Activated effector memory CD4-positive, alpha-beta T cell treated with anti-CD3 and anti-CD28 coated beads, Interleukin-2, amount 50 U/mL, for 16 hours (primary cell): ENCODE results near the gene KCNJ8.
"Not testable (repeated sequence)": the region's sequence is repeated elsewhere in the genome, so short reads cannot be mapped to it uniquely, and the experiment has no call there.

Source experiments
- DNase-seq: peaks from one replicate; pipeline ENCODE4 v3.0.0-alpha.2; 2020

KCNJ8 gene

DNA sequence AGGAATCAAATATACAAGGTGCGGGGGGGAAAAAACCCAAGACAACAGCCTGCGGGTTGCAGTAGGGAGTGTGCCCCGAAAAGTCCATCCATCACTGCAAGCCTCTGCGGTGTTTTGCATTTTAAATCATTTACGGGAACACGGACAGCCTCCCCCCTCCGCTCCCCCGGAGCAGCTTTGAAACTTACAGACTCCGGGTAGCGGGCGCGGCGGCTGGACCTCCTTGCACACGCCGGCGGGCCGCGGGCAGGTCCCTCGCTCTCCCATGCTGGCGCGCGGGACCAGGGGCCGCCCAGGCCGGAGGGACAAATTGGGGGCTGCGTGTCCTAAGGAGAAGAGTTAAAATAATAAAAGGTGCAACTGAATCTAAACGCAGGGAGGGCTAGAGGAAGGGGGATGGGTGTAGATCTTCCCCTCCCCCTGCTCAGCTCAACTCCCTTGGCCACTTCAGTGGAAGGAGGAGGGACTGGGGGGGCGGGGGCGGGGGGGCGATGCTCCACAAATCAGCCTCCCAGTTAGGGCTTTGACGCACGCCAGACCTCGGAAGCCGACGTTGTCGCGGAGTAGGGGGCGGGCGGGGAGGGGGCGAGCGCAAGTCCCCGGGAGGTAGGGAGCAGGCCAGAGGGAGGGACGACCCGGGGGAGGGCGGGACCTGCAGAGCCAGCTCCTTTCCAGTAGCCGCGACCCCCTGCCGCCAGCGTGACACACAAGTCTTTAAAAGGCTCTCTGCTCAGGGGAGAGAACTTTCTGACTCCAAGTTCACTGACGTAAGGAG is at the start of gene KCNJ8:
Gene KCNJ8 (minus strand): TSS at position 349 of the 775 bp plus-strand sequence. CDS start 1,090 bp downstream, outside the sequence.
- no peak for DNase-seq

DNA sequence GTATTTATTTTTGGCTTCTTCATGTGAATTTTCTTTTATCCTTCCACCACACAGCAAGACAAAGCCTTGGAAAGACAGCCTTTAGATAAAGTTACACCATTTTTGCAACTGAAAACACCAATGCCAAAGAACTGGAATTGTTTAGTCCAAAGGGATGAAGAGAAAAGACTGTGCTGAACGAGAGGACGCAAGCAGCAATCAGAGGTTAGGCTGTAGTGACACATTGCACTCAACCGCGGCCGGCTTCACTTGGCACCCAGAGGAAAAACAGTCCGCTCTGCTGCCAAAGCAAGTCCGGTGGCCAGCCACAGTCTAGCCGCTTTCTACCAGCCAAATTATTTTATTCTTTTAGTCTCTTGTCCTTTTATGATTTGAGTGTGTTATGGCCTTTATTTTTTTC is 49.1 kb upstream of the KCNJ8 start:
- DNase-seq = no peak

DNA sequence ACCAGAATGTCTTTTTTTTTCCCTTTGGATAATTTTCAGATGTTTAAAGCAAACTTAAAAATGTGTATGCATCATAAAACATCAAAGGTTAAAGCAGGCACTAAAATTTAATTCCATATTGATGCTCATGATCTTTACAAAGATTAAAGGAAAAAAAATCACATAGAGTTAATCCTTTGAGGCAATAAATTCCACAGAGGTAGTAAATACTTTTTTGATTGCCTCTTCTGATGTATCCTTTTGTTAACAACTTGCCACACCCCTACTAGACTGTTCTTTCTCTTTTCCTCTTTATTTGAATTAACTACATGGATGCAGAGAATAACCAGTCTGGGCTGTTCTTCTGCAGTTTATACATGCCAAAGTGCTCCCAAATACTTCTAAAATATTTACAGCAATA is 45.2 kb upstream of the KCNJ8 start:
- DNase-seq = no peak

DNA sequence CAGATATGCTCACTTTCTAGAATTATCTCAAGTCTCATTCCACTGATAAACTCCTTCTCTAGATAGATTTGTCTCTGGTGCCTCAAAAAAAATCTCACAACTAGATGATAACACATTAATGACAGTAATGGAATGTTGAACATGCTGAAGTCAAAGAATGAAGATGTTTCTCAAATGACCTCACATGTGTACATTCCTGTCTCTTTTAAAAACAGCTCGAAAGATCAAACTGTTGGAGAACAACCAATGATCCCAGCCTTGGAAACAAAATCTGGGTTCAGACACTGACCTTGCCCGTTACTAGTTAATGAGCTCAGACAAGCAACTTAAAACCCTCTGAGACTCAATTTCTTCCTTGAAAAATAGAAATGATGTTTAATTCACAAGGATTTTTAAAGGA is 44.7 kb upstream of the KCNJ8 start:
- no peak for DNase-seq

DNA sequence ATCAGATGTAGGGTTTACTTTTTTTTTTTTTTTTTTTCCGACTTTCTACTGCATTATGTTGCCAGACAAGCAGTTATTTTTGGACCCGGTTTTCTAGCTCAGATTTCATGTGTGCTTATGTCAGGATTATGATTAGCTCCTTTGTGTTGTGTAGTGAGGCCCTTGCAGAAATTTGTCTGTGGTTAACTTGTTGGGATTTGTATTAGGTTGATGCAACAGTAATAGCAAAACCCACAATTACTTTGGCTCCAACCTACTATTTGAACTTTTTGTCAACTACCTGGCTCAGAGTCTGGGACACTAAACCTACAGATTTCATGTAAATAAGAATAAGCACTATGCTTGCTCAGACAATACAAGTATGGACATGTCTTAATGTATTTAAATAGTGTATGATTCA is 44.1 kb upstream of the KCNJ8 start:
- DNase-seq = no peak

DNA sequence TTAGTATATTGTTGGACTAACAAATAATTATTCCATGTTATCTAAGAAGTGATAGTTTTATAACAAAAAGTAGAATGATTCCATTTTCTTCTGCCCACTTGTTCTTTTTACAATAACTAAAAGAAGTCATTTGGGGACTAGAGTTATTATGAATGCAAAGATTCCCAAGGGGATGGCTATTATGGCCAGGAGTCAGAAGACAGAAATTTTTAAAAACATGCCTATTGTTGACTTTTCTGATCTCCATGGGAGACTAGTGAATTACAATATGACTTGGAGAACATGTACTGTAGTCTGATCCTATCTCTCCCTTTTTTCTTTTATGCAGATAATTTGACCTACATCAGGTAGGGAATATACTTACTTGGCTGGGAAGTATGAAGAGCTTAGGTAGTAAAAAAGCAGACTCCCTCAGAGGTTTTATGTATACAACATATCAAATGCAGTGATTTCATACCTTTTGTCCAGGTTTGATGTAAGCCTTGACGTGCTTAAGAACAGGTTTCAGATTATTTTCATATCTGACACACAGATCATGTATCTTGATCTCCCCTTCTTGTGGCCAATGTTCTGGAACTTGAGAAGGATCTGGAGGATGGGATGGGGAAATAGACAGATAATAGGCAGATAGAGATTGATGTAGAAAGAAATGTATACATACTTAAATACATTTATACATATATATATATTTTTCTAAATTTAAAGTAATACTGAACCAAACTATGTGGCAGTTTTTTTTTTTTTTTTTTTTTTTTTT is 41.0 kb upstream of the KCNJ8 start:
- DNase-seq = no peak

DNA sequence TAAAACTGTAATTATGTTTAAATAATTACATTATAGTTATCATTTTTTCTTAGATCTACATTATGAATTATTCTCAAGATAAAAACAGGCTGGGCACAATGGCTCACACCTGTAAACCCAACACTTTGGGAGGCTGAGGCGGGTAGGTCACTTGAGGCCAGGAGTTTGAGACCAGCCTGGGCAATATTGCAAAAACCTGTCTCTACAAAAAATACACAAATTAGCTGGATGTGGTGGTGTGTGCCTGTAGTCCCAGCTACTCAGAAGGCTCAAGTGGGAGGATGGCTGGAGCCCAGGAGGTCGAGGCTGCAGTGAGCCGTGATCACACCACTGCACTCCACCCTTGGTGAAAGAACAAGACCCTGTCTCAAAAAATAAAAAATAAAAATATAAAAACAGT is 40.3 kb upstream of the KCNJ8 start:
- no peak for DNase-seq

DNA sequence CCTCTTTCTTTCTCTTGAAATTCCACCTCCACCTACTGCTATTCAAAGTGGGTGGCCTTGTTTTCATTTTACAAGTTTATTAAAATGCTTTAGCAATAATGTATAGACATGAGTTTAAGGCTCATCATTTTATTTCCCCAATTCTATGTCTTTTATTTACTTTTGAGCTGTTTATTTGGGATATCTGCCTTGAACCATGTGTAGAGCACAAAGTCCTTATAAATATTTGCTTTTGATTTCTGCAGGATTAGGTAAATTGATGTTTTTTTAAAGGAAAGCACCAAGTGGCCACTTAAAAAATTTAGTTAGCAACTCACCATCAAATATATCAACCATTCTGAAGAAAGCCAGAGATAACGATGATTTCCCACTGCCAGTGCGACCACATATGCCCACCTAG is 39.8 kb upstream of the KCNJ8 start:
- no peak for DNase-seq

- no peak for DNase-seq
Observed at GRCh38 chr12:21813751-21814150, 39.2 kb upstream of the KCNJ8 start.

GRCh38 chr12:21813125-21813524 is 38.6 kb upstream of the KCNJ8 start:
- DNase-seq = no peak

GRCh38 chr12:21812340-21812739 is 37.8 kb upstream of the KCNJ8 start:
- DNase-seq = not testable (repeated sequence)

DNA sequence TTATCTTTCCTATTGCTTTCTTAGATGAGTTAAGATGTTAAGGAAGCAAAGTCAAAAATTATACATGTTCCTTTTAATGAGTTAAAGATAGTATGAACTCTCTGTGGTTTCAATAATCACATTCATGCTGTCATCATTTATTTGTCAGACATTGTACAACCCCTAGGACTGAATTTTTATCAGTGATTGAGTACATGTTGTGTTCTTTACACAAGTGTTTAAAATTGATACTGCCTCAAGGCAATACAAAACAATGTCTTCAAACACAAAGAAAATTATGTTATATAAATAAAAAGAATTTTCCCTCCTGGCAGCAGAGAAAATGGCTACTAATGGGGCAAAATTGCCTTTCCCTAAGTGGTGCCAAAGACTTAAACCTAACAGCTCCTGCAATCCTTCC is 34.6 kb upstream of the KCNJ8 start:
- DNase-seq = no peak

- DNase-seq = no peak
Observed at GRCh38 chr12:21806255-21806654, 31.7 kb upstream of the KCNJ8 start.

DNA sequence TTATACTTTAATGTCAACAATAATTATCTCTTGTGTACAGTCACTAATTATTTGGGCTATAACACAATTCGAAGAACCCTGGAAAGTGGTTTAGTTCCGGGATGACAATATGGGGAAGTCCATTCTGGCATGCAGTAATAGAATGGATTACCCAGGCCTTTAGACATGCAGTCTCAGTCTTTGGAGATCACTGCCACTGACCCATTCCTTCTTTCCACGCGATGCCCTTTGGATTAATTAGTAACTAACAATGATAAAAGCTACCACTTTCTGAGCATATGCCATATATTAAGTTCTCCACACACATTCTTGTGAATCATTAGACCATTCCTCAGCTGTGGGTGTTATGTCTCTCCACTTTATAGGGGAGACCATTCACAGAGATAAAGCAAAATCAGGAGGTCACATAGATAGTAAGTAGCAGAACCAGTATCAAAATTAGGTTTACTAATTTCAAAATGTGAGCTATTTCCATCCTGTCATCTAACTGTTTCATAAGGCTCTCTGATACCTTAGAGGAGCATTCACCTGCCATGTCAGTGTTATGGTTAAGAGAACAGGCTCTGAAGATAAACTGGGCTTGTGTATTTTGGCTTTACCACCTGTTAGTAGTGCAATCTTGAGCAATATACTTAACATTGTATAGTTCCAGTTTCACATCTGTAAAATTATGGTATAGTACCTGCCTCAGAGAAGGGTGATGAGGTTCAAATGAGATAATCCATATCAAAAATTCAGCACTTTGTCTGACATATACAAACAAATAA is 27.2 kb upstream of the KCNJ8 start:
- no peak for DNase-seq

DNA sequence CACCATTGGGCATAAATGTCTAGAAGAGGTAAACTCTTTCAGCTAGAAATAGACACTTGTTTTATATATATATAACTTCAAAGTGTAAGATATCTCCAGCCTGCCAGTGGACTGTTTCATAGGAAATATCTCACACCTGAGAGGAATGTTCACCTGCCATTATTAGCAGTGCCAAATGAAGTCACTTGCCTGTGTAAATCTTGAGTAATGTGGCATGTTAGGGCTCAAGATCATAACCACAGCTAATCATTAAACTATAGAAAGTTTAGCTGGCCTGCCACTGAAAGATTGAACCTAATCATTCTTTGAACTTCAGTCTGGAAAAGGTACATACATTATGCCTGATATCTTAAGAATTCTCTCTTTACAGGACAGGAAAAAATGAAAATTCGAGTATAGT is 25.5 kb upstream of the KCNJ8 start:
- DNase-seq = no peak

GRCh38 chr12:21797539-21797938 is 23.0 kb upstream of the KCNJ8 start:
- no peak for DNase-seq

- DNase-seq = no peak
Observed at GRCh38 chr12:21795648-21796328, 21.3 kb upstream of the KCNJ8 start.

DNA sequence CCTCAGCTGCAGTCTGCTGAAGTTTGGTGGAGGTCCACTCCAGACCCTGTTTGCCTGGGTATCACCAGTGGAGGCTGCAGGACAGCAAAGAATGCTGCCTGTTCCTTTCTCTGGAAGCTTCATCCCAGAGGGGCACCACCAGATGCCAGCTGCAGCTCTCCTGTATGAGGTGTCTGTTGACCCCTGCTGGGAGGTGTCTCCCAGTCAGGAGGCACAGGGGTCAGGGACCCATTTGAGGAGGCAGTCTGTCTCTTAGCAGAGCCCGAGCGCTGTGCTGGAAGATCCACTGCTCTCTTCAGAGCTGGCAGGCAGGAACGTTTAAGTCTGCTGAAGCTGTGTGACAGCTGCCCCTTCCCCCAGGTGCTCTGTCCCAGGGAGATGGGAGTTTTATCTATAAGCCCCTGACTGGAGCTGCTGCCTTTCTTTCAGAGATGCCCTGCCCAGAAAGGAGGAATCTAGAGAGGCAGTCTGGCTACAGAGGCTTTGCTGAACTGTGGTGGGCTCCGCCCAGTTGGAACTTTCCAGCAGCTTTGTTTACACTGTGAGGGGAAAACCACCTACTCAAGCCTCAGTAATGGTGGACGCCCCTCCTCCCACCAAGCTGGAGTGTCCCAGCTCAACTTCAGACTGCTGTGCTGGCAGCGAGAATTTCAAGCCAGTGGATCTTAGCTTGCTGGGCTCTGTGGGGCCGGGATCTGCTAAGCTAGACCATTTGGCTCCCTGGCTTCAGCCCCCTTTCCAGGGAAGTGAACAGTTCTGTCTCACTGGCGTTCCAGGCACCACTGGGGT is 20.5 kb upstream of the KCNJ8 start:
- not testable (repeated sequence) for DNase-seq

DNA sequence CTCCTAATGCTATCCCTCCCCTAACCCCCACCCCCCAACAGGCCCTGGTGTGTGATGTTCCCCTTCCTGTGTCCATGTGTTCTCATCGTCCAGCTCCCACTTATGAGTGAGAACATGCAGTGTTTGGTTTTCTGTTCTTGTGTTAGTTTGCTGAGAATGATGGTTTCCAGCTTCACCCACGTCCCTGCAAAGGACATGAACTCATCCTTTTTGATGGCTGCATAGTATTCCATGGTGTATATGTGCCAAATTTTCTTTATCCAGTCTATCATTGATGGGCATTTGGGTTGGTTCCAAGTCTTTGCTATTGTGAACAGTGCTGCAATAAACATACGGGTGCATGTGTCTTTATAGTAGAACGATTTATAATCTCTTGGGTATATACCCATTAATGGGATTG is 15.2 kb upstream of the KCNJ8 start:
- DNase-seq = not testable (repeated sequence)

DNA sequence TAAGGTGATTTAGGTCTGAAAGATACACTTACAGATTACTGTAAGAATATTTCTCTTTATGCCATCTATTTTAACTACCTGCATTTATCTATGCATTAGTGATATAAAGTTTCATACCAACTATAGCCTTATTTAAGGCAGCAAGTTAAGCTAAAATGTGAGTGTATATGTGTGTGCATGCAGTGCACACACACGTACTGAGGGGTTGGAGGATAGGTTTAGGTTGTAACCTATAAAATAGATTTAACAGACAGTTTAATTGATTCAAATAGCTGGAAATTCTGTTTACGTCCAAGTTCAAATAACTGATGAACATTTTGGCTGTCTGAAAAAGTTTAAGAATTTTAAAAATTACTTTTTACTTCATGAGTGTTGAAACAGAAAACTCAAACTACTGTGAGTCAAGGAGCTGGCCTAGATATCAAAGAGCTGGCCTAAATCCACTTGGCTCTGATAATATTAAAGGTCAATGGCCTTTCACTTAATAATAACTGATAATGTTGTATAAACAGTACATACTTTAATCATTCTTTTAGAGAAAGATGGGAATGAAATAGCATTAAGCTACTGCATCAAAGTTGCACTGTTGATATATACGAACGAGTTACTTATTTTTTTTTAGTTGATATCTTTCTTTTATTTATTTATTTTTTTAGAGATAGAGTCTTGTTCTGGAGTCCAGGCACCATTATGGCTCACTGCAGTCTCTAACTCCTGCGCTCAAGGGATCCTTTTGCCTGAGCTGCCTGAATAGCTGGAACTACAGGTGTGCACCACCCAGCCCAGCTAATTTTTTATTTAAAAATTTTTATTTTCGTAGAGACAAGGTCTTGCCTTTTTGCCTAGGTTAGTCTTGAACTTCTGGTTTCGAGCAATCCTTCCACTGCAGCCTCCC is 13.8 kb upstream of the KCNJ8 start:
- DNase-seq = no peak

GRCh38 chr12:21786041-21786531 is 11.6 kb upstream of the KCNJ8 start:
- no peak for DNase-seq
